Uterus (tissue), 2 donors: ENCODE results near the gene OSBPL2.

Experiments used
- CTCF ChIP-seq, 4 experiments: fragments of 200-600 bp in 2 of 4; fragments of 450-650 bp in 2 of 4; sonication (generic) in 2 of 4; IDR thresholded peaks; one replicate each; pipeline ENCODE4 v1.5.1; 2016 to 2019; ENCODE audit warnings: antibody characterized with exemption in 4 of 4, mild to moderate bottlenecking in 2 of 4, moderate library complexity in 1 of 4
- POLR2A ChIP-seq, 2 donors: fragments of 450-650 bp; IDR thresholded peaks; one replicate each; pipeline ENCODE4 v1.6.1; 2016; ENCODE audit warnings: antibody characterized with exemption in 2 of 2, mild to moderate bottlenecking in 1 of 2, moderate library complexity in 1 of 2

- TF ChIP-seq CTCF (IDR thresholded peaks at IDR 0.05): no peak
- TF ChIP-seq POLR2A (IDR thresholded peaks at IDR 0.05): no peak
These were observed 8.0 kb upstream of the OSBPL2 start for GRCh38 chr20:62230276-62230675.
